CD4-positive, alpha-beta T cell treated with Interleukin-2 at 100 ng/mL for 4 hours (primary cell): ENCODE measurements around the gene HNRNPLL.

Experiments used
- DNase-seq: peaks from one replicate; pipeline ENCODE4 v3.0.0-alpha.2; 2020; ENCODE audit warnings: low spot score

Gene HNRNPLL

DNA sequence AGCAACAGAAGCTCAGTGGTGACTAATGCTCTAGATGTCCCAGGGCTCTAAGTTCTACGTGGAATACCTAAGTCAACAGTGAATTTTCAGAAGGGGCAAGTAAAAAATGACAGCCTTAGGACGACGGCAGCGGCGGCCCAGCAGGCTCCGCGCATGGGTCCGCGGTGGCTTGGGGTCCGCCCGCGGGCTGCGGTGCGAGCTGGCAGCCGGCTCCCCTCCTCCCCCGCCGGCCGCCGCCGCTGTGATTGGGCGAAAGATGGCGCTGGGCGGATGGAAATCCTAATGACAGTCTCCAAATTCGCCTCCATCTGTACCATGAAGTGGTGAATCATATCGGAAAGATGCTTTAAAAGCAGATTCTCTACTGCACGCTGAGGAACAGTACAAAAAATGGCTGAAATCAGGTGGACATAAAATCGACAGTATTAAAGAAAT, 74.7 kb downstream of the HNRNPLL start:
- peak; percentile 26 for DNase-seq

DNA sequence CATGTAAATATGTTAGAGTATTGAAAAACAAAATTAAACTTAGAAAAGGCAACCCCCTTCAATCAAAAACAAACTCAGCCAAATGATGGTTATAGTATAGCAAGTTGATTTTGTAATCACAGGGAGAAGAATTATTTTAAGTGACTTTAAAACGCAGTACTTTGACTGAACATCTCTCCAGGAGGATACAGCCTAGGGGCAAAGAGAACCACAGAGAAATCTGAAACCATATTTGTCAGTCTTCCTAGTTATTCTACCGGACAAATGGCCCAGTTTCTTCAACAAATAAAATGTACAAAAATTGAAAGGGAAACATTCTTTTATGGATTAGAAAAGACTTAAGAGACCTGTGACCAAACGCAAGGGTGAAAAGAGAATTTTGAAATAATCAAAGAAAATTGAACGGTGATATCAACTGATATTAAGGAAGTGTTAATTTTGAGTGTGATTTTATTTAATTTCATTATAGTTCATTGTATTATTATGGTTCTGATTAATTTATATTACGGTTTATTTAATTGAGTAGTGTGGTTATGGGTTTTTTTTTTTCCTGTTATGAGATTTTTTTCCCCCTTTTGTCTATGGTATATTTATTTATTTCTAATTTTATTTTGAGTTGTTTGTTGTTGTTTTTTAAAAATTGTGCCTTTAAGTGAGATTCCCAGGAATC, 75.3 kb downstream of the HNRNPLL start:
- no peak for DNase-seq

DNA sequence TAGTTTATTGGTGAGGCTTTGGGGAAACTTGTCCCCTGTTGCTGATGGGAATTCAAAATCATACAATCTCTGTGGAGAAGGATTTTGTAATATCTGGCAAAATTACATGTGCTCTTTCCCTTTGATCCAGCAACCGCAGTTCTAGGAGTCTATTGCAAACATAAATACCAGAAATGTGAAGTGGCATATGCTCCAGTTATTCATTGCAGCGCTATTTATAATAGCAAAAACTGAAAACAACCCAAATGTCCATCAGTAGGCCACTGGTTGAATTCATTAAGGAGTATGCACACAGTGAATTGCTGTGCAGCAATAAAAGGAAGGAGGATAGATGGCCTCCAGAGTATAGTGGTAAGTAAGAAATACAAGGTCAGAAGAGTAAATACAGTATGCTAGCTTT, 76.5 kb downstream of the HNRNPLL start:
- no peak for DNase-seq

DNA sequence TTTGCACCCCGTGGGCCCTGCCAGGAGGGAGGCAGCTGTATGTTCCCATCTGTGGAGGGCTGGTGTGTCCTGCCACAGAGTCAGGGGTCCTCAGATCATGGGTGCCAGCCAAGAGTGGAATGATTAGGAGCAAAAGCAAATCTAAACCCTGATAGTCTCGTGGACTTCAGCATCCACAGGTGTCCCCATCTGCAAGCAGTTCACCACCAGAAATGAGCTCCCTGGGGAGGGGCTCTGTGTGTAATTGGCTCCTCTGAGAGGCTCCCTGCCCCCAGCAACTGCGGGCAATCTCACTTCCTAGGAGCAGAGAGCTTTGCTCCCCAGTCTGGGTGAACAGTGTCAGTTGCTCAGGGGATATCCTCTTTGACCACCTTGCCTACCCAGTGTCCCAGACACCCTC, 78.1 kb downstream of the HNRNPLL start:
- DNase-seq = no peak

DNA sequence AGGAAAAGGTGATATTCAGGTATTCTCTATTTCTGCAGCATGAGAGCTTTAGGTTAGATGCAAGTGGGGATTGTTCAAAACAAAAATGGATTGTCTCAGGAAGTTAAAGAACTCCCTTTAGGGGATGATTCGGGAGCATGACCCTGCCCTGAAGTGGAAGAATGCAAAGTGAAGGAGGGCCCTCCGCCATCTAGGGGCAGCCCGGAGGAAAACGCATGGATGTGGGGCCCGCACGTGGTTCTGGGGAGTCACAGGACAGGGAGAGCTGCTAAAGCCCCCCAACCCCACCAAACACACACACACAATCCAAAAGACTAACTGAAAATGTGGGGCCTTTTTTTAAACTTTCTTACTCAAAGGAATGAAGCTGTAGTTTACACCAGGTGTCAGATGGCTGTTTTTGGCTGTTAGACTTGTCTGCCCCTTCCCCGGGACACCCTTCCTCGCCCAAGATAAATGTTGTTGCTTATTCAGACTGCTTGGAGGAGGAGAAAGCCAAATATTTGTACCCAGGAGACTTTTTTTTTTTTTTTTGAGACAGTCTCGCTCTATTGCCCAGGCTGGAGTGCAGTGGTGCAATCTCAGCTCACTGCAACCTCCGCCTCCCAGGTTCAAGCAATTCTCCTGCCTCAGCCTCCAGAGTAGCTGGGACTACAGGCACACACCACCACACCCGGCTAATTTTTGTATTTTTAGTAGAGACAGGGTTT, 78.8 kb downstream of the HNRNPLL start:
- DNase-seq = no peak

DNA sequence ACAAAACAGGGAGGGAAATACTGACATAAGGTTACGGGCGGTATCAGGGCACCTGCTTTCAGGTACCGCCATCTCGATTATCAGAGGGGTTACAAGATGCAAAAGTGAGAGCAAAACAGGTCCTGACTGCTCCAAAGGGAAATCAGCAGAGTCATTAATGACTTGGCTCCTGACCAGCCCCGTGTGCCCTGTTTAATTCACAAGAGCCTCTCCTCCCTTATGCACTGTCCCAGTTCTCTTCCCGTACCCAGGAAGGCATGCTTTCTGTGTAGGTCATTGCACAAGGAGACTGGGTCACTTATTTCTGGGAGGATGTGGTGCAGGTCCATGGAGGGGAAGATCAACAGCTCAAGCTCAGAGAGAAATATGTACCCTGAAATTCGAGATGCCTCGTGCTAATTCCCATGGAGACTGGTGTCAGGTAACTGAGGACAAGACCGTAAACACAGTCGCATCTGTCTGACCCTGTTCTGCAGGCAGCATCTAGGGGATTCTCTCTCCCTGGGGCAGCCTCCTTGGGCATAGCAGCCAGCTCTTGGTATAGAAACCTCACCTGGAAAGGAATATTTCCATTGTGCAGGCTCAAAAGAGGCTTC, 79.9 kb downstream of the HNRNPLL start:
- DNase-seq = no peak

DNA sequence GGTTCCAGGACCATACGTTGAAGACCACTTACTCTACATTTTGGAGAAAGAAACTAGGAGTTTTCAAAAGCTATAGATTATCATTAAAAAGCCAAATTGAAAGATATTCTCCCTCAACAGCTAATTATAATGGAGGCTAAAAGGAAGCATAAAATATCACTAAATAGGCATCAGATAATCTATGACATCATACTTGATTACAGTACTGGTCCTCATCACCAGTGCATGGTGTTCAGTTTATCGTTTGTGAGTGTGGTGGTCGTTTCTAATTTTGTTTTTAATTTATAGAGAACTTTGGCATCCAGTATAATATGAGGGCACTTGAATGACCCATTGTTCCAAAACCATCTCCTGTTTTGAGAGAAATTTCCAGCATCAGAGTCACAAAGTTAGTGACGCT, 80.9 kb downstream of the HNRNPLL start:
- no peak for DNase-seq

DNA sequence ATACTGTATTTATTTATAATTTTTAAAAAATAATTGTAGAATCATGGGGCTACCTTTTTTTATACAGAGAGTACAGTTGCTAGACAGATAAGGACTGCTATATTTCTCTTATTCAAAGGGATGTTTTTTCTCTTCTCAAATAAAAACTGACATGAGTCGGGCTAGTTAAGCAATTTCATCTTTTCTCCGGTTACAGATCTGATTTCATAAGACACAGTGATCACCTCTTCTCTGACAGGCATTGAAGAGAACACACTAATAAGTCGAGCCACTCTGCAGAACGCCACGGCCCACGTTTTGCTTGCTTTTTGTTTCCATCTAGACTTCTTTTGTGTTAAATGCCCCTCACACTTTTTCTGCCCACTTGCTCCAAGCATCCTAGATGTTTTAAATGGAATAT, 85.4 kb downstream of the HNRNPLL start:
- DNase-seq = no peak

DNA sequence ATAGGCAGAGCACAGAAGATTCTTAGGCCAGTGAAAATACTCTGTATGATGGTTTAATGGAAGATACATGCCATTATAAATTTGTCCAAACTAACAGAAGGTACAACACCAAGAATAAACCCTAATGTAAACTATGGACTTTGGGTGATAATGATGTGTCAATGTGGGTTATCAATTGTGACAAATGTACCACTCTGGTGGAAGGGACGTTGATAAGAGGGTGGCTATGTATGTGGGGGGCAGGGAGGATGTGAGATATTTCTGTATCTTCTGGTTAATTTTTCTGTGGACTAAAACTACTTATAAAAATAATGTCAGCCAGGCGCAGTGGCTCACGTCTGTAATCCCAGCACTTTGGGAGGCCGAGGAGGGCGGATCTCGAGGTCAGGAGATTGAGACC, 86.2 kb downstream of the HNRNPLL start:
- no peak for DNase-seq

DNA sequence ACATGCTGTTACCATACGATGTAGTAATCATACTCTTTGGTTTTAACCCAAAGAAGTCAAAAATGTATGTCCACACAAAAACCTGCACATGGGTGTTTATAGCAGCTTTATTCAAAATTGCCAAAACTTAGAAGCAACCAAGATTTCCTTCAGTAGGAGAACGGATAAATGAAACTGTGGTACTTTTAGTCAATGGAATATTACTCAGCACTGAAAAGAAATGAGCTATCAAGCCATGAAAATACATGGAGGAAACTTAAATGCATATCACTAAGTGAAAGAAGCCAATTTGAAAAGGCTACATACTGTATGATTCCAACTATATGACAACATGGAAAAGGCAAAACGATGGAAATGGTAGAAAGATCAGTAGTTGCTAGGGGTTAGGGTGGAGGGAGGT, 86.6 kb downstream of the HNRNPLL start:
- DNase-seq = no peak

DNA sequence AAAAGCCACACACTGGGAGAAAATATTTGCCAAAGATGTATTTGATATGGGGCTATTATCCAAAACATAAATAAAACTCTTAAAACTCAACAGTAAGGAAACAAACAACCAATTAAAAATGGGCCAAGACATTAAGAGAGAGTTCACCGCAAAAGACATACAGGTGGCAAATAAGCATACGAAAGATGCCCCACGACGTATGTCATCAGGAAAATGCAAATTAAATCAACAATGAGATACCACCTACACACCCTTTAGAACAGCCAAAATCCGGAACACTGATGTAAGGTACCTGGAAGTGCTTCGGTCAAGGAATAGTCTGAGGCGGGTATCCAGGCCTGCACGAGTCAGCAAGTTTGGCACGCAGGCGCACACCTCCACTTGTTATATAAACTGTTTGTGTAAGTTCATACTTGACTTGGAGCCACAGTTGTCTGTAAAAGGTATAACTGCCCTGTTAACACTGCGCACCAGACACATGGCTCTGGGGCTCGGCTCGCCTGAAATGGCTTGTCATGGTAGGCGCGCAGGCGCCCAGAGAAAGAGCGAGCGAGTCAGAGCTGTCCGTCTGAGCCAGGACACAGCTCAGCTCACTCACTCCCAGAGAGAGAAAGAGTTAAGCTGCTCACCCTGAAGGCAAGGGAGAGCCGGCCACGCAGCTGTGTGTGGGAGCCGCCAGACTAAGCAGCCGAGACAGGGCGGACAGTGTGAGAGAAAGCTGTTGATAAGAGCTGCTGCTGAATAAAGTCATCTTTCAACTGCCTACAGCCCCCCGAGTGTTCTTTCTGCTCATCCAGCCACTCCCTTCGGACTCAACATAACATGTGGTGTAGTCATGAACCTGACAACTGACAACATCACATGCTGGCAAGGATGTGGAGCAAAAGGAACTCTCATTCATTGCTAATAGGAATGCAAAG, 87.3 kb downstream of the HNRNPLL start:
- no peak for DNase-seq

DNA sequence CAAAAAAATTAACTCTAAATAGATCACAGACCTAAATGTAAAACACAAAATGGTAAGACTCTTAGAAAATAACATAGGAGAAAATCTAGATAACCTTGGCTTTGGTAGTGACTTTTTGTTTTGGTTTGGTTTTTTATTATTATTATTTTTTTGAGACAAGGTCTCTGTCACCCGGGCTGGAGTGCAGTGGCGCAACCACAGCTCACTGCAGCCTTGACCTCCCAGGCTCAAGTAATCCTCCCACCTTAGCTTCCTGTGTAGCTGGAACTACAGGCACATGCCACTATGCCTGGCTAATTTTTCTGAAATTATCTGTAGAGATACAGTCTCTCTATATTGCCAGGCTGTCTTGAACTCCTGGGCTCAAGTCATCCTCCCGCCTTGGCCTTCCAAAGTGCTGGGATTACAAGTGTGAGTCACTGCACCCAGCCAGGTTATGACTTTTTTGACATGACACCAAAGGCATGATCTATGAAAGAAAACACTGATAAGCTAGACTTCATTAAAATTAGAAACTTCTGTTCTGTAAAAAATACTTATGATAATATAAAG, 88.0 kb downstream of the HNRNPLL start:
- DNase-seq = no peak

DNA sequence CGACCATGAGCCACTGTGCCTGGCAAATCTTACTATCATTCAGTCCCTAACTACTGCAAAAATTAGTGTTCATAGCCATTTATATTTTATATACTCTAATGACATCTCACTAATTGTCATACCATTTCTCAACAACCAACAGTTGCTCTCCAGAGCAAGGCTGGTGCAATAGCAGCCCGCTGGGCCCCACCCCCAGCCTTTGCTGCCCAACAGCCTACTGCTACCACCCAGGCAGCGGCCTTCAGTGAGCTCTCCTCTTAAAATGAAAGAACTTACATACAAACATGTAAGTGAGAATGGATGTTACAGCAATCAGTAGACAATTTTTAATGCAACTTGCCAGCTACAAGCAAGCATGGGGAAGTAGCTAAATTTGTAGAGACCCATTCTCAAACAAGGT, 90.5 kb downstream of the HNRNPLL start:
- DNase-seq = no peak
